ENCODE measurements around the gene EPHA2.
"Not testable (repeated sequence)": the region's sequence is repeated elsewhere in the genome, so short reads cannot be mapped to it uniquely, and the experiment has no call there.

The EPHA2 gene

GRCh38 chr1:16117369-16117768, 38.5 kb downstream of the EPHA2 start:
- DNase-seq, result no peak

GRCh38 chr1:16116625-16117024, 39.2 kb downstream of the EPHA2 start:
- DNase-seq, result no peak

- DNase-seq, result no peak
Measured at GRCh38 chr1:16116002-16116401, 39.9 kb downstream of the EPHA2 start.

GRCh38 chr1:16115468-16115983, 40.3 kb downstream of the EPHA2 start:
- no peak for DNase-seq

GRCh38 chr1:16114527-16115467, 41.1 kb downstream of the EPHA2 start:
- no peak for DNase-seq

DNA sequence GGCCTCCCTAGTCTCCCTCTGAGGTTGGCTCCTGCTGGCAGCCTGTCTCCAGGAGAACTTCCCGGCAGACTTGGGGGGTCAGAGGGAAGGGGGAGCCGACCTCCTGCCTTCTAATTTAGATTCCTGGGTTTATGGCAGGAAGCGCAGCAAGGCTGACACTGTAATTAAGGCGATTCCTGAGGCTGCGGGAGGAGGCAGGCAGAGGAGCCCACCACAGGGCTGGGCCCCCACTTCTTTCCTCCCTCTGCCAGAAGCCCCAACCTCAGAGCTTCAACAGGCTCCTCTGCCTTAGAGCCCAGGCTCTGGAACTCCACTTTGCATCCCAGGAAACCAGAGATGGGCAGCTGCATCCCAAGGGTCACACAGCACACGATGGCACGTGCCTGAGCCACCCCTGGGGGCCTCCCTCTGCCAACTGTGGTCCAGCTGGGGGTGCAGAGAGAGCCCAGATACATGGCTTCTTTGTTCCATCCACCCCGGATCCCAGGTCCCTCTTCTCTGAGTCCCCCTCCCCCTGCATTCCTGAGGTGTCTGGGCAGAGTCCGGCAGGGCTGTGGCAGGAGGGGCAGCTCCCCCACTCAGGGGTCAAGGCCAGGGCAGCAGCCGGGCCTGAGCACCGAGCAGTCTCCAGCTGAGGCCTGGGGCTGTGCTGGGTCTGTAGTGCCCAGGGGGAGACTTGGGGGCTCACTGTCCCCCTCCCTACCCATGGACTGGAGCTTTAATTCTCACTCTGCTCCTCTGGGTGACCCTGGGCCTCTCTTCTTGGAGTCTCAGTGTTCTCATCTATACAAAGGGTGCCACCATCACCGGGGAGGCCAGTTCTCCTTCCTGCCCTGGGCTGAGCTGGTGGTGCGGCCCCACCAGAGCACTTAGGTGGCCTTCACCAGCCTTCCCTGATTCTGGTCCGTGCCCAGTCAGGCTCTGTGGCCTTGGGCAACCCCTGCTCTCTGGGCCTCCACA, 43.0 kb downstream of the EPHA2 start:
- no peak for DNase-seq

- no peak for DNase-seq
Measured at GRCh38 chr1:16111771-16112595, 43.9 kb downstream of the EPHA2 start.

DNA sequence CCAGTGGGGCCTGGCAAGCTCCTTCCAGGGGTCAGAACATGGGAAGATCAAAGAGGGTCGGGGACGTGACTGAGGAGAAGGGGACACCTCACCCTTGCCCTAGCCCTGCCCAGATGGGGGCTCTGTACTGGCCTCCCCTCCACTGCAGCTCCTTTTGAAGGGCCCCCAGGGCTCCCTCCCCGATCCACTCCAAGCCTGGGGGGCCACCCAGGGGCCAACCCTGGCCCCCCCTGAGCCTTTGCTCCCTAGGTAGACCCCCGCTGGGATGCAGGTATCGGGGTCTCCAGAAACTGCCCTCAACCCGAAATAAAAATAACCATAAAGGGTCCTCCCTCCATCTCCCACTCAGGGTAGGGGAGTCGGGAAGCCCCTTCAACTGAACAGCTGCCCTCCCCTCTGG, 45.0 kb downstream of the EPHA2 start:
- DNase-seq, result no peak

GRCh38 chr1:16110456-16110855, 45.4 kb downstream of the EPHA2 start:
- DNase-seq, result no peak

GRCh38 chr1:16109571-16109970, 46.3 kb downstream of the EPHA2 start:
- DNase-seq, result no peak

DNA sequence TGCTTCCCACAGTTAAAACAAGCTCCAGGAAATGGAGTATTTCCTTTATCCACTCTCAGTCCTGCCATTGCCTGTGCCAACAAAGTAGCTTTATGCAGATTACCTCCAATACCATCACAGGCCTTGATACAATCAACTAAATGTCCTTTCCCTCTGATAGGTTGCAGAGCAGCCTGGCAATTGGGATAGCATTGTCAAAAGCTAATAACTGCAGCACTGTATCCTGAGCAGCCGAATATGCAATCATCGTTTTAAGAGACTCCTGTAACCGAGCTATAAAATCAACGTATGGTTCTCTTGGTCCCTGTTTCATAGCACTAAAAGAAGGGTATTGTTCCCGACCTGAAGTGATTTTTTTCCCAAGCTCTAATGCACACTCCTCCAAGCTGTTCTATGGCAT, 48.8 kb downstream of the EPHA2 start:
- not testable (repeated sequence) for DNase-seq

DNA sequence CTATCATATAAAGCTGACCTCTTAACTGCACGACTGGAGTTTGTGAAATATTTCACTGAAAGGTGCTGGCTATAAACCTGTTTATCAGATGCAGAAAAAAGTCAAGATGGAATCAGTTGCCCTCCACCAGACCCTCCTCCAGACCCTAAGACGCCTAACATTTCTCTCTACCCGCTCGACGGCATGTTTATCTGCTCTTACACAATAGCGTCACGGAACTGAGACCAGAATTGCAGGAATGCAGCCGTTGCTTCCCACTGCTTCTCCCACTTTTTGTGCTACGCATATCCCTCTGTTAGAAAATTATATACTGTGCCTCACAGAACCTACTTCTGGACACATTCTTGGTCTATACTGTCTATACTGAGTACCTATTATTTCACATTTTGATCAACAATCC, 54.2 kb downstream of the EPHA2 start:
- no peak for DNase-seq

- DNase-seq, result no peak
Measured at GRCh38 chr1:16099412-16099811, 56.5 kb downstream of the EPHA2 start.

DNA sequence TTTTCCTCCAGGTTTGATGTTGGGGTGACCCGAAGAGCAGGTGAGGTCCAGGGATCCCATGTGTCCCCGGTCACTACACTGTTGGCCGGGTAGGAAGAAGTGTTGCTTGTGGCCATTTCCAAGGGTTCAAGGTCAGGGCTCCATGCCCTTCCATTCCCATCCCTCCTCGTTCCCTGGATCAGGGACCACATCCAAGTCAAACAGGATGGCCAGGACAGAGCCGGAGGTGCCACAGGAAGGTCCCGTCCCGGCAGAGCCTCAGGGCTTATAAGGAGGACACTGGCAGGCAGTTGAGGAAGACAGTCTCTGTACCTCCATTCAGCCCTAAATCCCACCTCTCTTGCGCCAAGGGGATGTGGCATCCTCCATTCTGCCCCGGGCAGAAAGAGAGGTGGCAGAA, 60.4 kb downstream of the EPHA2 start:
- no peak for DNase-seq

- DNase-seq, result no peak
Measured at GRCh38 chr1:16094453-16095158, 61.3 kb downstream of the EPHA2 start.

DNA sequence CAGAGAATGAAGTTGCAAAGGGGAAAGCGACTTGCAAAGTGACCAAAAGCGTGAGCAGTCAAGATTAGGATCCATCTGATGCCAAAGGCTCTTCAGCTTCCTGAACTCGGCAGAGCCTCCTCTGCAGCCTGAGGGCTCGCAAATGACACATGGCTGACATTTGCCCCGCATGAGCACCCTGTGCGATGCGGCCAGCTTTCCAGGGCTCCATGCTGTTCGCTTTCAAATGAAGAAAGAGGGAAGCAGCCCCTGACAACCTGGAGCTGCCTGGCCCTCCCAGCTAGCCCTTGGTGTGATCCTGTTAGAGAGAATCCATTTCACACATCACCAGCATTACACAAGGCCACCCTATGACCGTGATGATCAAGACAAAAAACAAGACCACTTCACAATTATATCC, 62.3 kb downstream of the EPHA2 start:
- DNase-seq, result no peak

DNA sequence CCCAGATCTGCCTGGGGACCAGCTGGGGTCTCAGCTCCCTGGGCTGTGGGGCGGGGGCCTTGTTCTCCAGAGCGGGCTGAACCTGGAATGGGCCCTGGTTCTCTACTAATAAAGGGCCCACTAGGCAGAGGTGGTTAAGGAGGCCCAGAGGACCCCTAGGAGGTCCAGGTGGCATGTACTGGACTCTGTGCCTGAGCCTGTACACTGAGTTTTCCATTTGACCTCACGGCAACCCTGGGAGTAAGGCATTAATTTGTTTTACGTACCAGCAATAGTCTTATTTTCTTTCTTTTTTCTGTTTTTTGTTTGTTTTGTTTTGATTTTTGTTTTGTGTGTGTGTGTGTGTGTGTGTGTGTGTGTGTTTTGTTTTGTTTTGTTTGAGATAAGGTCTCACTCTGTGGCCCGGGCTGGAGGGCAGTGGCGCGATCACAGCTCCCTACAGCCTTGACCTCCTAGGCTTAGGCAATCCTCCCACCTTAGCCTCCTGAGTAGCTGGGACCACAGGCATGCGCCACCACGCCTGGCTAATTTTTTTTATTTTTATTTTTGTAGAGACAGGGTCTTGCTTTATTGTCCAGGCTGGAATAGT, 62.9 kb downstream of the EPHA2 start:
- DNase-seq, result no peak

GRCh38 chr1:16092097-16092922, 63.6 kb downstream of the EPHA2 start:
- no peak for DNase-seq

DNA sequence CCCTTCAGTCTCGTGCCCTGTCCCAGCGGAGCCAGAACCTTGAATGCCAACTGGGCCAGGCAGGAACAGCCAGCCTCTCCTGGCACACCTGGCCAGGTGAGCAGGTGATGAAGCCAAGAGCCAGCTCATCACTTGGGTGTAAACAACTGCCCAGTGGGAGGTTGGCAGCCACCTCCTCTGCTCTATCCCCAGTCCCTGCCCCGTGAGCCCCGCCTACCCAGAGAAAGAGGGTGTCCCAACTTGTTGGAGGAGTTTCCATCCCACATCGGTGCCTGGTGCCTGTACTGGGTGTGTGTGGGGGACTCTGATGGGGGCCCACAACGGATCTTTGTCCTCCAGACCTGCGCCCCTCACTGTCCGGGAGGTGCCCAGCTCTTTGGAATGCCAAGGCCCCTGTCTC, 64.6 kb downstream of the EPHA2 start:
- no peak for DNase-seq

- DNase-seq, result no peak
Measured at GRCh38 chr1:16090076-16090826, 65.6 kb downstream of the EPHA2 start.
